ENCODE measurements around the gene TBC1D10A.

- TF ChIP-seq CTCF (IDR thresholded peaks at IDR 0.05) (no peak), POLR2A (IDR thresholded peaks at IDR 0.05) (no peak), EP300 (IDR thresholded peaks at IDR 0.05) (no peak)
Observed at GRCh38 chr22:30358541-30358940, 31.8 kb upstream of the TBC1D10A start.
